ENCODE results near the gene ZNF79. TPM values are rescaled to one million over a fixed set of nuclear protein-coding genes. Genes with fewer than 3 reads are reported as not detected.
A peak's percentile ranks its signal among the peaks of the same experiment; 100 is the strongest.

ZNF79 gene
- polyA plus RNA-seq, 2 donors: 2.3 to 2.5 TPM

DNA sequence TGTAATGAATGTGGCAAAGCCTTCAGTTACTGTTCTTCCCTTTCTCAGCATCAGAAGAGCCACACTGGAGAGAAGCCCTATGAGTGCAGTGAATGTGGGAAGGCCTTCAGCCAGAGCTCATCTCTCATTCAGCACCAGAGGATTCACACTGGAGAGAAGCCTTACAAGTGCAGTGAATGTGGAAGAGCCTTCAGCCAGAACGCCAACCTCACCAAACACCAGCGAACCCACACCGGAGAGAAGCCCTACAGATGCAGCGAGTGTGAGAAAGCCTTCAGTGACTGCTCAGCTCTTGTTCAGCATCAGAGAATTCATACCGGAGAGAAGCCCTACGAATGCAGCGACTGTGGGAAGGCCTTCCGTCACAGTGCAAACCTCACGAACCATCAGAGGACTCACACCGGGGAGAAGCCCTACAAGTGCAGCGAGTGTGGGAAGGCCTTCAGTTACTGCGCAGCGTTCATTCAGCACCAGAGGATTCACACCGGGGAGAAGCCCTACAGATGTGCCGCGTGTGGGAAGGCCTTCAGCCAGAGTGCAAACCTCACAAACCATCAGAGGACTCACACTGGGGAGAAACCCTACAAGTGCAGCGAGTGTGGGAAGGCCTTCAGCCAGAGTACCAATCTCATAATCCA, 20.2 kb downstream of the ZNF79 start:
- Histone ChIP-seq H3K9me3 (ENCODE audit: control insufficient read depth in 2 of 2, insufficient read depth in 1 of 2, low read depth in 1 of 2, low read length in 1 of 2) (peaks cover 0 to 5% of the 10 kb centered on the region in 2 donors), H3K4me1 (ENCODE audit: control insufficient read depth in 2 of 2, insufficient read depth in 2 of 2, low read length in 1 of 2) (peaks cover 0 to 2% of the 10 kb centered on the region in 2 donors), H3K27me3 (ENCODE audit: control insufficient read depth in 1 of 2, insufficient read depth in 2 of 2, low read length in 2 of 2) (no peaks in the 10 kb centered on the region), H3K27ac (ENCODE audit: low read depth in 2 of 2, low read length in 1 of 2) (peak overlapping the region in 1 of 2 donors; percentile 47), H3K36me3 (ENCODE audit: control insufficient read depth in 2 of 2, insufficient read depth in 2 of 2, low read length in 1 of 2) (peaks cover 16 to 37% of the 10 kb centered on the region in 2 donors), H3K4me3 (ENCODE audit: low read depth in 1 of 2, low read length in 2 of 2) (no peak overlapping the region)
- 92% methylated on average over 17 of the region's 17 CpGs for WGBS, 2 donors

DNA sequence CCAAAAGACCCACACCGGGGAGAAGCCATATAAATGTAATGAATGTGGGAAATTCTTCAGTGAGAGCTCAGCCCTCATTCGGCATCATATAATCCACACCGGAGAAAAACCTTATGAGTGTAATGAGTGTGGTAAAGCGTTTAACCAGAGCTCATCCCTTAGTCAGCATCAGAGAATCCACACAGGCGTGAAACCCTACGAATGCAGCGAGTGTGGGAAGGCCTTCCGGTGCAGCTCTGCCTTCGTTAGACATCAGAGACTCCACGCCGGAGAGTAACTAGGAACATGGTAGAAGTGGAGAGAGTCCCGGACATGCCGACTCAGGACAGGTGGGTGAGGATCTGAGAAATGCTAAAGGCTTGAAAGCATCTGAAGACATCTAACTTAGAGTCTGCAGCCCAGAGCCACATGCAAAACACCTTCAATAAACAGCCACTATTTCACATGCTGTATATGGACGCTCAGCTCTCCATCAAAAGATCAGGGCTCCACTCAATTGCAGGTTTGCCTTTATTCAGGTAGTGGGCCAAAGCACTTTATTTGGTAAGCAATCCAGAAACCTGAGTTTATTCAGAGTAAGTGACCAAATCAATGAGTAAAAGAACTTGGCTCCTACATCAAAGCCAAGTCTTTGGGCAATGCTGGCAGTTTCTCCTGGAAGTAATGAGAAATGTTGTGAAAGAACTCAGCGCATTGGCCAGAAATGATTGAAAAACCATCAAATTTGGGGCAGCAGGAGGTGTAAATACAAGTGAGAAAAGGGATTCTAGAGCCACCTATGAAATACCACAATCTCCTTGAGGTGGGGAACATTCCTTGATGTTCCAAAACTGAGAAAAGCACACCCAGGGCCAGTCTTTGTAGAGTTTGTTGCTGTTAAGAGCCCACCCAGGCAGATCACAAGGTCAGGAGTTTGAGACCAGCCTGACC, 21.0 kb downstream of the ZNF79 start:
- H3K9me3 ChIP-seq (ENCODE audit: control insufficient read depth in 2 of 2, insufficient read depth in 1 of 2, low read depth in 1 of 2, low read length in 1 of 2): peaks cover 0 to 5% of the 10 kb centered on the region in 2 donors
- peak overlapping the region in 1 of 2 donors; percentile 0 for H3K27ac ChIP-seq (ENCODE audit: low read depth in 2 of 2, low read length in 1 of 2)
- 85 to 88% methylated on average over 15 of the region's 15 CpGs for WGBS, 2 donors
- peaks cover 0 to 5% of the 10 kb centered on the region in 2 donors for H3K4me1 ChIP-seq (ENCODE audit: control insufficient read depth in 2 of 2, insufficient read depth in 2 of 2, low read length in 1 of 2)
- no peaks in the 10 kb centered on the region for H3K27me3 ChIP-seq (ENCODE audit: control insufficient read depth in 1 of 2, insufficient read depth in 2 of 2, low read length in 2 of 2)
- H3K4me3 ChIP-seq (ENCODE audit: low read depth in 1 of 2, low read length in 2 of 2): no peak overlapping the region
- peaks cover 16 to 35% of the 10 kb centered on the region in 2 donors for H3K36me3 ChIP-seq (ENCODE audit: control insufficient read depth in 2 of 2, insufficient read depth in 2 of 2, low read length in 1 of 2)

DNA sequence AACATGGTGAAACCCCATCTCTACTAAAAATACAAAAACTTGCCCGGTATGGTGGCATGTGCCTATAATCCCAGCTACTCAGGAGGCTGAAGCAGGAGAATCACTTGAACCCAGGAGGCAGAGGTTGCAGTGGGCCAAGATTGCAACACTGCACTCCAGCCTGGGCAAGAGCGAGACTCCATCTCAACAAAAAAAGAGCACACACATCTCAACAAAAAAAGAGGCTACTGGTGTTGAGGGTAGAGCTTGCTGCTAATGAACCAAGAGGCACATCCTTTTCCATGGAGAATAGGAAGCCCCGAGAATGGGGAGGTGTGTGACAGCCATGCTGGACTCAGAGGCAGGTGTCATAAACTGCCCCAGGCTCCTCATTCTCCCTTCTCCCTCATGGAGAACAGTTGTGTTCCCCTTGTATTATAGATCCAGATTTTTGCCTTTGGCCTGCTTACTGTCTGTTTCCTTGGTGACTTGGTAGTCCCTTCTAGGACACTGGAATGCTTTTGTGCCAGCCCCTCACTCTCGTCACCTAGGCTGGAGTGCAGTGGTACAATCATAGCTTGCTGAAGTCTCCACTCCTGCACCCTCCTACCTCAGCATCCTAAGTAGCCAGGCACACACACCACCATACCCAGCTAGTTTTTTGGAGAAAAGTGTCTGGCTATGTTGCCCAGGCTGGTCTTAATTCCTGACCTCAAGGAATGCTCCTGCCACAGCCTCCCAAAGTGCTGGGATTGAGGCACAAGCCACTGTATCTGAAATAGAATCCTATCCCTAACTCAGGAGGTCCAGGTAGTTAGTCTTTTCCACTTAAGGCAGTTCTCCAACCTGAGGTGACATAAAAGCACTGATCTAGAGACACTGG, 21.9 kb downstream of the ZNF79 start:
- Histone ChIP-seq H3K27me3 (ENCODE audit: control insufficient read depth in 1 of 2, insufficient read depth in 2 of 2, low read length in 2 of 2) (no peaks in the 10 kb centered on the region), H3K4me1 (ENCODE audit: control insufficient read depth in 2 of 2, insufficient read depth in 2 of 2, low read length in 1 of 2) (peaks cover 0 to 5% of the 10 kb centered on the region in 2 donors), H3K4me3 (ENCODE audit: low read depth in 1 of 2, low read length in 2 of 2) (no peak overlapping the region), H3K9me3 (ENCODE audit: control insufficient read depth in 2 of 2, insufficient read depth in 1 of 2, low read depth in 1 of 2, low read length in 1 of 2) (peaks cover 0 to 5% of the 10 kb centered on the region in 2 donors), H3K27ac (ENCODE audit: low read depth in 2 of 2, low read length in 1 of 2) (no peak overlapping the region), H3K36me3 (ENCODE audit: control insufficient read depth in 2 of 2, insufficient read depth in 2 of 2, low read length in 1 of 2) (peaks cover 16 to 35% of the 10 kb centered on the region in 2 donors)
- WGBS, 2 donors: 66 to 73% methylated on average over 4 of the region's 4 CpGs

DNA sequence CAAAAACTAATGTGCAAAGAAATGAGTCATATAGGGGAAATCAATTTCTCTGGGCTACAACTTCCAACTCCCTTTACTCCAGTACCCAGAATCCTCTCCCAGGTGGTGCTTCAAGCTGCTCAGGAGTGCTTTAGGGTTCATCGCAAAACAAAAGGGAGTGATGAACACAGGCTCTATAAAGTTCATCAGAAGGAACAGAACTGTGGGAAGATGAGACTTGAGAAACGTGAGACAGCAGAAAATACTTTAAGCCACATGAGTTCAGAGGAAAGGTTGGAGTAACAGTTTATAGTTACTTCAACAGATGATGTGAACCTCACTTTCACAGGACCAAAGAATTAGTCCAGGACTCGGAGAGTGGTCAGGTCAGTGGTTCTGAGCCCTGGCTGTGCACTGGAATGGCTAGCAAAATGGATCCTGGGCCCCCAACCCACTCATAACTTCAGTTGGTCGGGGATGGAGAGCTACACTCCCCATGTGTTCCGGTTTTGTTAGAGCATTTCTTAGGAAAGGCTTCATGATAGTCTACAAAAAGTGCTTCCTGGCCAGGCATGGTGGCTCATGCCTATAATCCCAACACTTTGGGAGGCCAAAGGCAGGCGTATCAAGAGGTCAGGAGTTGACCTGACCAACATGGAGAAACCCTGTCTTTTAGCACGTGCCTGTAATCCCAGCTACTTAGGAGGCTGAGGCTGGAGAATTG, 22.7 kb downstream of the ZNF79 start:
- no peaks in the 10 kb centered on the region for H3K27me3 ChIP-seq (ENCODE audit: control insufficient read depth in 1 of 2, insufficient read depth in 2 of 2, low read length in 2 of 2)
- WGBS, 2 donors: 77 to 83% methylated on average over 7 of the region's 7 CpGs
- H3K9me3 ChIP-seq (ENCODE audit: control insufficient read depth in 2 of 2, insufficient read depth in 1 of 2, low read depth in 1 of 2, low read length in 1 of 2): peaks cover 0 to 5% of the 10 kb centered on the region in 2 donors
- H3K4me1 ChIP-seq (ENCODE audit: control insufficient read depth in 2 of 2, insufficient read depth in 2 of 2, low read length in 1 of 2): peaks cover 0 to 5% of the 10 kb centered on the region in 2 donors
- no peak overlapping the region for H3K4me3 ChIP-seq (ENCODE audit: low read depth in 1 of 2, low read length in 2 of 2)
- peaks cover 16 to 35% of the 10 kb centered on the region in 2 donors for H3K36me3 ChIP-seq (ENCODE audit: control insufficient read depth in 2 of 2, insufficient read depth in 2 of 2, low read length in 1 of 2)
- no peak overlapping the region for H3K27ac ChIP-seq (ENCODE audit: low read depth in 2 of 2, low read length in 1 of 2)

DNA sequence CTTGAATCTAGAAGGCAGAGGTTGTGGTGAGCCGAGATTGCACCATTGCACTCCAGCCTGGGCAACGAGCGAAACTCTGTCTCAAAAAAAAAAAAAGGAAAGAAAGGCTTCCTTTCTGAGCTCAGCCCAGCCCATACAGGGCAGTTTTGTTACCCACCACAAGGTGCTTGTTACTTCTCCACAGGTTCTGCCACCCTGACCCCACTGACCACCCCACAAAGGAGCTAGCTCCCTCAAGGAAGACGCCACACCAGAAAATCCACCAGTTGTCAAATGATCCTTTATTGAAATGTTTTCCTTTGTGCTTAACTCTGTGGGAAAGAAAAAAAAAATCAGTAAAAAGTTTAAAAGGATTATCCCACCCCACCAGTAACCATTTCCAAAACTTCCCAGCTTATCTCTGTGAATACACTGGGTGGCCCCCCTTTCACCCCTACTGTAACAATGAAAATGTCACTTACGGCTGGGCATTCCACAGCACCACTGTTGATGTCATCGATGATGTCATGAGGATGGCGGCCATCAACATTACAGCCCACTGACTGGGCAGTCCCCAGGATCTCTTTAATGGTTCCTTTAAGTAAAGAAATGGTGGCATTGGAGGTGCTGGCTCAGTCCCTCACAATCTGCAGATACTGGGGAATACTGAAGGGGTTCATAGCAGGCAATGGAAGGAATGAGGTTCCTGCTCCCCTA, 23.4 kb downstream of the ZNF79 start:
- Histone ChIP-seq H3K4me3 (ENCODE audit: low read depth in 1 of 2, low read length in 2 of 2) (no peak overlapping the region), H3K36me3 (ENCODE audit: control insufficient read depth in 2 of 2, insufficient read depth in 2 of 2, low read length in 1 of 2) (peaks cover 16 to 35% of the 10 kb centered on the region in 2 donors), H3K9me3 (ENCODE audit: control insufficient read depth in 2 of 2, insufficient read depth in 1 of 2, low read depth in 1 of 2, low read length in 1 of 2) (peaks cover 0 to 5% of the 10 kb centered on the region in 2 donors), H3K4me1 (ENCODE audit: control insufficient read depth in 2 of 2, insufficient read depth in 2 of 2, low read length in 1 of 2) (peaks cover 0 to 11% of the 10 kb centered on the region in 2 donors), H3K27me3 (ENCODE audit: control insufficient read depth in 1 of 2, insufficient read depth in 2 of 2, low read length in 2 of 2) (no peaks in the 10 kb centered on the region), H3K27ac (ENCODE audit: low read depth in 2 of 2, low read length in 1 of 2) (peak overlapping the region in 1 of 2 donors; percentile 50)
- WGBS, 2 donors: 74 to 76% methylated on average over 7 of the region's 7 CpGs

DNA sequence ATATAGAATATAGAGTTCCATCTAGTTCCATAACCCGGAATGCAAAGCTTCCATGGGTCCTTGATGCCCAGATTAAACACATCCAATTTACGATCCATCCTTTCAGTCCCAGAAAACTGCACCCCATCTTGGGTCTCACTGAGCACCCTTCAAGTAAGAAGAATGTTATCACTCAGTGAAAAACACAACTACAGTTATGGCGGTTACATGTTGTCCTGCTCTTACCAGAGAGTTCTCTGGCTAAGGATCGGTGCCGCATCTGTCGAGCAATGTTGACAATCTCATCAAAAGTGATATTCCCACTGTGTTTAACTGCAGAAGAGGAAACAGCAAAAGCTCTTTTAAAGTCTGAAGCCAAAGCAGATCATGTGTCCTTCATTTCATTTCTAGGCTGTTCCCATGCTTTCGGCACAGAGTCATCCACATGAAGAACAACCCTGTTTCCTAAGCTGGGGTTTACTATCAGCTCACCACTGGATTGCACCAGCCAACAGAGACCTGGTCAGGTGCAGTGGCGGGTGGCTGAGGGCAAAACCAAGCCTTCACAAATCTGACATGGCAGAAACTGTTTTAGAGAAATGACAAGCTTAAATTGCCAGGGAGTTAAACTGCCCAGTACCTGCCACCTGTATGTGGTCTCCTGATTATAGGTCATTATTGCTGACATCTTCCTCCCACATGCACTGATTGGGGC, 24.1 kb downstream of the ZNF79 start:
- Histone ChIP-seq H3K9me3 (ENCODE audit: control insufficient read depth in 2 of 2, insufficient read depth in 1 of 2, low read depth in 1 of 2, low read length in 1 of 2) (peaks cover 0 to 5% of the 10 kb centered on the region in 2 donors), H3K4me3 (ENCODE audit: low read depth in 1 of 2, low read length in 2 of 2) (peak overlapping the region in 1 of 2 donors; percentile 90), H3K27me3 (ENCODE audit: control insufficient read depth in 1 of 2, insufficient read depth in 2 of 2, low read length in 2 of 2) (no peaks in the 10 kb centered on the region), H3K27ac (ENCODE audit: low read depth in 2 of 2, low read length in 1 of 2) (peak overlapping the region in 1 of 2 donors; percentile 6), H3K36me3 (ENCODE audit: control insufficient read depth in 2 of 2, insufficient read depth in 2 of 2, low read length in 1 of 2) (peaks cover 16 to 35% of the 10 kb centered on the region in 2 donors), H3K4me1 (ENCODE audit: control insufficient read depth in 2 of 2, insufficient read depth in 2 of 2, low read length in 1 of 2) (peaks cover 0 to 13% of the 10 kb centered on the region in 2 donors)
- 86 to 87% methylated on average over 8 of the region's 8 CpGs for WGBS, 2 donors

DNA sequence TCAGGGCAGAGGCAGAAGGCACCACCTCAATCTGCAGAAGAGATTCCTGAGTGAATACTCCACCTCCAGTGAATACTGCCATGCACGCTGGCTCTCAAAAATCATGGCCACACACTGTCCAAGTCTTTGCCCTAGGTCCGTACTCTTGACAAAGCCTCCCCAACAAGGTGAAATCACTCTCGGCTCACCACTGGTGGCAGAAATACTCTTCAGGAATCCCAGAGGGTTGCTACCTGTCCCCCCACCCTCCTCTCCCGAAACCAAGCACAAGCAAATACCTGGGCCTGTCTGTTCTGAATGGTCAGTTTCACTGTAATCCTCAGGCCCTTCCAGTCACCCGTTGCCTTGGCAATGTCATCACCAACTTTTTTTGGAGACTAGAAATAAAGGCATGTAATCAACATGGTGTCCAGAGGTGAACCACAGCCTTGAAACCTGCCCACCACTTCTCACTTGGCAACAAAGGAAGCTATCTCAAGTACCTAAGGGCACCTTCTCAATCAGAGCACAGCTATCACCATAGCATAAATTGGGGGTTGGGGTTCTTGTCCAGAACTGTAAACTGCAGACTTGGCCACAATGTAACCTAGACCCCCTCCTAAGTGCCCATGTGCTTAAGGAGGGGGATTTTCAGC, 25.3 kb downstream of the ZNF79 start:
- peaks cover 0 to 13% of the 10 kb centered on the region in 2 donors for H3K4me1 ChIP-seq (ENCODE audit: control insufficient read depth in 2 of 2, insufficient read depth in 2 of 2, low read length in 1 of 2)
- peak overlapping the region; percentile 90 to 93 for H3K4me3 ChIP-seq (ENCODE audit: low read depth in 1 of 2, low read length in 2 of 2)
- H3K9me3 ChIP-seq (ENCODE audit: control insufficient read depth in 2 of 2, insufficient read depth in 1 of 2, low read depth in 1 of 2, low read length in 1 of 2): peaks cover 0 to 3% of the 10 kb centered on the region in 2 donors
- 37 to 40% methylated on average over 5 of the region's 5 CpGs for WGBS, 2 donors
- peaks cover 14 to 33% of the 10 kb centered on the region in 2 donors for H3K36me3 ChIP-seq (ENCODE audit: control insufficient read depth in 2 of 2, insufficient read depth in 2 of 2, low read length in 1 of 2)
- H3K27ac ChIP-seq (ENCODE audit: low read depth in 2 of 2, low read length in 1 of 2): peak overlapping the region; percentile 78 to 94
- no peaks in the 10 kb centered on the region for H3K27me3 ChIP-seq (ENCODE audit: control insufficient read depth in 1 of 2, insufficient read depth in 2 of 2, low read length in 2 of 2)

Data from esophagus (tissue), 2 donors.